ENCODE measurements around the gene ASIC4.

DNA sequence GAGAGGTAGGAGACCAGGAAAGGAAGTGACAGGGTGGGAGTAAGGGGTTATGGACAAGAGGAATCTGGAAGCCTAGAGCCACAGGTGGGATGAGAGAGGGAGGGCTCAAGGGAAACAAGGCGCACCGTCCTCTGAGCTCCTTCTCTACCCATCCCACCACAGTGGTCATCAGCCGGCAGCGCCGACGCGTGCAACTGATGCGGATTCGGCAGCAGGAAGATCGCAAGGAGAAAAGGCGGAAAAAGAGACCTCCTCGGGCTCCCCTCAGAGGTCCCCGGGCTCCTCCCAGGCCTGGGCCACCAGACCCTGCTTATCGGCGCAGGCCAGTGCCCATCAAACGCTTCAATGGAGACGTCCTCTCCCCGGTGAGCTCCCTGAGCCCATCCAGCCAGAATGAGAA is 34.7 kb downstream of the ASIC4 start:
- TF ChIP-seq, protein P1, sequence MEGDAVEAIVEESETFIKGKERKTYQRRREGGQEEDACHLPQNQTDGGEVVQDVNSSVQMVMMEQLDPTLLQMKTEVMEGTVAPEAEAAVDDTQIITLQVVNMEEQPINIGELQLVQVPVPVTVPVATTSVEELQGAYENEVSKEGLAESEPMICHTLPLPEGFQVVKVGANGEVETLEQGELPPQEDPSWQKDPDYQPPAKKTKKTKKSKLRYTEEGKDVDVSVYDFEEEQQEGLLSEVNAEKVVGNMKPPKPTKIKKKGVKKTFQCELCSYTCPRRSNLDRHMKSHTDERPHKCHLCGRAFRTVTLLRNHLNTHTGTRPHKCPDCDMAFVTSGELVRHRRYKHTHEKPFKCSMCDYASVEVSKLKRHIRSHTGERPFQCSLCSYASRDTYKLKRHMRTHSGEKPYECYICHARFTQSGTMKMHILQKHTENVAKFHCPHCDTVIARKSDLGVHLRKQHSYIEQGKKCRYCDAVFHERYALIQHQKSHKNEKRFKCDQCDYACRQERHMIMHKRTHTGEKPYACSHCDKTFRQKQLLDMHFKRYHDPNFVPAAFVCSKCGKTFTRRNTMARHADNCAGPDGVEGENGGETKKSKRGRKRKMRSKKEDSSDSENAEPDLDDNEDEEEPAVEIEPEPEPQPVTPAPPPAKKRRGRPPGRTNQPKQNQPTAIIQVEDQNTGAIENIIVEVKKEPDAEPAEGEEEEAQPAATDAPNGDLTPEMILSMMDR (IDR thresholded peaks at IDR 0.05), result no peak
- no peak for TF ChIP-seq EZH2 (IDR thresholded peaks at IDR 0.05)
- TF ChIP-seq EZH2phosphoT487 (IDR thresholded peaks at IDR 0.05), result no peak

Measured in neural progenitor cell (in vitro differentiated cells).